NCI-H2107 (cell line): Measurements from ENCODE around the gene PSMC4.
A peak's percentile ranks its signal among the peaks of the same experiment; 100 is the strongest.

Experiments used
- DNase-seq: peaks from one replicate; lab custom pipeline; 2025; lab: John Stamatoyannopoulos, UW

The PSMC4 gene

GRCh38 chr19:39993605-39994004, 22.6 kb downstream of the PSMC4 start:
- DNase-seq = no peak

- no peak for DNase-seq
Measured at GRCh38 chr19:39994361-39994760, 23.4 kb downstream of the PSMC4 start.

- no peak for DNase-seq
Measured at GRCh38 chr19:39995794-39996193, 24.8 kb downstream of the PSMC4 start.

GRCh38 chr19:39996218-39996810, 25.3 kb downstream of the PSMC4 start:
- DNase-seq = no peak

- peak; percentile 10 for DNase-seq
Measured at GRCh38 chr19:39996811-39997637, 26.1 kb downstream of the PSMC4 start, which contains the start of gene ZNF546. ZNF546 (plus strand) TSS chr19:39997060; CDS start chr19:39998327, 1,267 bp downstream.

- no peak for DNase-seq
Measured at GRCh38 chr19:39997638-39998216, 26.8 kb downstream of the PSMC4 start.

- no peak for DNase-seq
Measured at GRCh38 chr19:39998501-39998900, 27.5 kb downstream of the PSMC4 start.

- DNase-seq = no peak
Measured at GRCh38 chr19:40005691-40006272, 34.8 kb downstream of the PSMC4 start.

- DNase-seq = no peak
Measured at GRCh38 chr19:40006273-40006691, 35.3 kb downstream of the PSMC4 start.

- DNase-seq = no peak
Measured at GRCh38 chr19:40009674-40010073, 38.7 kb downstream of the PSMC4 start.

GRCh38 chr19:40013991-40014390, 43.0 kb downstream of the PSMC4 start:
- DNase-seq = no peak

- no peak for DNase-seq
Measured at GRCh38 chr19:40023969-40024368, 53.0 kb downstream of the PSMC4 start.

- no peak for DNase-seq
Measured at GRCh38 chr19:40025938-40026596, 55.1 kb downstream of the PSMC4 start.

GRCh38 chr19:40026597-40026970, 55.6 kb downstream of the PSMC4 start:
- no peak for DNase-seq
